Measurements from ENCODE around the gene SP8.

GRCh38 chr7:20738518-20739481, 47.9 kb downstream of the SP8 start:
- TF ChIP-seq POLR2A (IDR thresholded peaks at IDR 0.05; ENCODE audit: extremely low read depth, insufficient read length) (no peak), CTCF (IDR thresholded peaks at IDR 0.05; ENCODE audit: low read depth, low read length) (no peak), MYC (IDR thresholded peaks at IDR 0.05; ENCODE audit: low read depth, low read length) (no peak)
- TF ChIP-seq, protein P1, sequence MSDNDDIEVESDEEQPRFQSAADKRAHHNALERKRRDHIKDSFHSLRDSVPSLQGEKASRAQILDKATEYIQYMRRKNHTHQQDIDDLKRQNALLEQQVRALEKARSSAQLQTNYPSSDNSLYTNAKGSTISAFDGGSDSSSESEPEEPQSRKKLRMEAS (IDR thresholded peaks at IDR 0.05; ENCODE audit: low read depth, low read length) = no peak

All from NB4 (cell line).